Activated CD8-positive, alpha-beta memory T cell treated with anti-CD3 and anti-CD28 coated beads for 24 hours (primary cell): Measurements from ENCODE around the gene NCCRP1.
"Not testable (repeated sequence)": the region's sequence is repeated elsewhere in the genome, so short reads cannot be mapped to it uniquely, and the experiment has no call there.

ENCODE experiments used
- DNase-seq: peaks from one replicate; pipeline ENCODE4 v3.0.0-alpha.2; 2020

NCCRP1 gene

GRCh38 chr19:39211731-39212374 is 15.1 kb downstream of the NCCRP1 start:
- DNase-seq, result no peak

GRCh38 chr19:39212375-39212742 is 15.6 kb downstream of the NCCRP1 start:
- peak; percentile 81 for DNase-seq

- not testable (repeated sequence) for DNase-seq
Measured at GRCh38 chr19:39215323-39215722, 18.6 kb downstream of the NCCRP1 start.

GRCh38 chr19:39217094-39217493 is 20.3 kb downstream of the NCCRP1 start:
- DNase-seq, result no peak

- DNase-seq, result no peak
Measured at GRCh38 chr19:39218230-39219007, 21.7 kb downstream of the NCCRP1 start.

GRCh38 chr19:39219108-39219507 is 22.3 kb downstream of the NCCRP1 start:
- not testable (repeated sequence) for DNase-seq

GRCh38 chr19:39223703-39224279 is 27.0 kb downstream of the NCCRP1 start:
- DNase-seq, result no peak

- DNase-seq, result no peak
Measured at GRCh38 chr19:39224910-39225309, 28.1 kb downstream of the NCCRP1 start.

- no peak for DNase-seq
Measured at GRCh38 chr19:39230096-39230764, 33.5 kb downstream of the NCCRP1 start.

- DNase-seq, result no peak
Measured at GRCh38 chr19:39232708-39233107, 35.9 kb downstream of the NCCRP1 start.

- peak; percentile 77 for DNase-seq
Measured at GRCh38 chr19:39236527-39236926, 39.8 kb downstream of the NCCRP1 start.

GRCh38 chr19:39237200-39238184 is 40.7 kb downstream of the NCCRP1 start:
- DNase-seq, result peak; percentile 78

GRCh38 chr19:39238209-39238608 is 41.4 kb downstream of the NCCRP1 start:
- no peak for DNase-seq

- DNase-seq, result no peak
Measured at GRCh38 chr19:39238944-39239343, 42.2 kb downstream of the NCCRP1 start.

- no peak for DNase-seq
Measured at GRCh38 chr19:39240421-39240820, 43.7 kb downstream of the NCCRP1 start.

GRCh38 chr19:39243741-39244140 is 47.0 kb downstream of the NCCRP1 start:
- not testable (repeated sequence) for DNase-seq

GRCh38 chr19:39244410-39245100 is 47.8 kb downstream of the NCCRP1 start, which contains the start of gene IFNL3:
IFNL3 (minus strand) TSS chr19:39245006; CDS start chr19:39244967, 39 bp downstream.
- DNase-seq, result not testable (repeated sequence)

GRCh38 chr19:39245166-39245565 is 48.4 kb downstream of the NCCRP1 start:
- DNase-seq, result not testable (repeated sequence)

- DNase-seq, result peak; percentile 65
Measured at GRCh38 chr19:39246951-39247669, 50.3 kb downstream of the NCCRP1 start.
